Endometrial microvascular endothelial cells (primary cell): ENCODE measurements around the gene ZSCAN29. TPM values are rescaled to one million over a fixed set of nuclear protein-coding genes. Genes with fewer than 3 reads are reported as not detected.

Source experiments
- in situ Hi-C: cut with HindIII; loops from 2 replicates; pipeline ENCODE4 v1.10.0; 2017; ENCODE audit warnings: low sequenced_read_pairs, low pct_unique_long_range_greater_than_20kb; ENCODE audit errors: inconsistent ontology term
- total RNA-seq: library from RNA; depleted of rRNA; stranded (reverse); fragments of >200 nt; gene quantifications from one replicate; pipeline ENCODE4 v1.2.3, GENCODE V29; 2015; ENCODE audit errors: inconsistent ontology term

ZSCAN29 gene
- total RNA-seq, 1 donor from 2014 or later, result 8.6 TPM

DNA sequence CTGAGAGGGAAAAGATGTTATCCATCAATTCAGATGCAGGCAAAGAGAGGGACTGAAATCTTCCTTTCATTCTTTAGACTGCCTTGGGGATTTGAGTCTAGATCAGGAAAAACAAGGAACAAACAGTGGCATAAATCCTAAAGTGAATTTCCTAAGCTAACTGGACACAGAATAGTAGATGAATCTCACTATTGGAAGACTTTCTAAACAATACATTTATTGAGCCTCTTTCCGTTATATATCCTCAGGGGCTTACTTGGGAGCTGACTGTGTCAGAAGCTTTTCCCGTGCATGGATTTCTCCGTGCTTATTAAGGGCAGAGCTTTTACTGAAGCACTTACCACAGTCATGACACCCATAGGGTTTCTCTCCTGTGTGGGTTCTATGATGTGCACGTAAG lies 10.0 kb downstream of the ZSCAN29 start:
- in situ Hi-C loops, result no loop called here

DNA sequence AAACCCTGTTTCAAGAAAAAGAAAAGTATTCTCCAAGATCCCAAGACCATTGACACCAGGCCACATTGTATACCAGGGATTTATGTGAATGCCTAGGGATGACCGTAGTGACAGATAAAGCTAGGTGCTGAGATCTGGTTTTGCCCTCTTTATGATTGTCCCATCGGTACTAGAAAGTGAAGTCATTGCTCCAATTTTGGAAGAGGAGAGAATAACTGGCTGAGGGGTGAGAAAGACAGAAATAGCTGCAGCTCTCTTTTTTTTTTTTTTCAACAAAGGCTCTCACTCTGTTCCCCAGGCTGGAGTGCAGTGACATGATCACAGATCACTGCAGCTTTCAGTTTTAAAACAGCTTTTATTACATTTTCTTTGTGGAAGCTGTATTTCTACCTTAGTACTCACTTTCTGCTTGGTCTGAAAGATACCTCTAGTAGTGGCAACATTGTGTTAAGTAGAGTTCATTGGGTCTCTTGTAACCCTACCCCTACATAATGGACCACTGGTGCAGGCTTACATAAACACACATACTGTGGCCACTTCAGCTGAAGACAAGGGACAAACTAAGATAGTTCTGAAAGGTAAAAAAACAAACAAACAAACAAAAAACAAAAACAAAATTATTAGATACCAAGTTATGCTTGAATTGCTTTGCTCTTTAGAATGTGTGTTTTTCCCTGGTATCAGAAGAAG lies 18.0 kb downstream of the ZSCAN29 start:
- in situ Hi-C loops, result no loop called here

DNA sequence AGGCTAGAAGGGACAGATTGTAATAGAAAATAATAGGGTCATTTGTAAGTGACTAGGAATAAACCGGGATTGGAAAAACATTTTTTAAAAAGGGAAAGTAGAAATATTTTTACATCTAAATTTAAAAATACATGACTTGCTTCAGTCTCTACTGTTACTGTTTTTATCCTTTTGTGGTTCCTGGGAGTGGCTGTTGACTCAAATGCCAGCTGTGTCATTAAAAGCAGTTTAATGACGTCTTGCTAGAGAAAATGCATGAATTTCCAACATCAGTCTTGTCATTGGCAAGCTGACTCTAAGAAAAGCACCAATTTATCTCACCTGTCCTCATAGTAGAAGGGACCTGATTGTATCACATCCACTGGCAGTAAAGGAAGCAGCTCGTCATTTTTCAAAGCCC lies 23.7 kb downstream of the ZSCAN29 start:
- in situ Hi-C loops, result no loop called here

DNA sequence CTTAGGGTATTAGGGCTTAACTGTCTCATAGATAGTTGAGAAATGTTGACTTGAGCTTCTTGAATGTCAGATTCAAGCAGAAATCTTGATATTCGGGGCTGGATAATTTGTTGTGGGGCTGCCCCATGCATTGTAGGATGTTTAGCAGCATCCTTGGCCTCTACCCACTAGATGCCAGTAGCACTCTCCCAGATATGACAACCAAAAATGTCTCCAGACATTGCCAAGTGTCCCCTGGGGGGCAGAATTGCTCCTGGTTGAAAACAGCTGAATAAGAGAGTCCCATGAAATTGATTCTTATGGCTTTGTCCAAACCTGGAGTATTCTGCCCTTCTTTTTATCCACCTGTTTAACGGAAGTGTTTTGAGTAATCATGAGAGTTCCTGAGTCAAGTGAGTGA lies 24.5 kb downstream of the ZSCAN29 start:
- in situ Hi-C loops, result no loop called here

DNA sequence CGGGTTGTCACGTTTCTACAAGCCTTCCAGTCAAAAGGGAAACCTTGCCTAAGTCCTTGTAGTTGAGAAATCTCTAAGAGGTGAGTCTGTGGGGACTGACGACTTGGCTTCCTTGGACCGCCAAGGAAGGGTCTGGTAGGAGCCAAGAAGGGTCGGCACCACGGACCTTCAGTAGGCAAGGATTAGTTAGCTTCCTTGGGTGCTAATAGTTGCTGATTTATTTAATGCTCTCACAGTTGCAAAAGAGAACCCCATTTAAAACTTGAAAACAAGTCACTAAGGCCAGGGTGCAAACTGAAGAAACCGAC lies 40.1 kb downstream of the ZSCAN29 start:
- in situ Hi-C loops, result no loop called here

DNA sequence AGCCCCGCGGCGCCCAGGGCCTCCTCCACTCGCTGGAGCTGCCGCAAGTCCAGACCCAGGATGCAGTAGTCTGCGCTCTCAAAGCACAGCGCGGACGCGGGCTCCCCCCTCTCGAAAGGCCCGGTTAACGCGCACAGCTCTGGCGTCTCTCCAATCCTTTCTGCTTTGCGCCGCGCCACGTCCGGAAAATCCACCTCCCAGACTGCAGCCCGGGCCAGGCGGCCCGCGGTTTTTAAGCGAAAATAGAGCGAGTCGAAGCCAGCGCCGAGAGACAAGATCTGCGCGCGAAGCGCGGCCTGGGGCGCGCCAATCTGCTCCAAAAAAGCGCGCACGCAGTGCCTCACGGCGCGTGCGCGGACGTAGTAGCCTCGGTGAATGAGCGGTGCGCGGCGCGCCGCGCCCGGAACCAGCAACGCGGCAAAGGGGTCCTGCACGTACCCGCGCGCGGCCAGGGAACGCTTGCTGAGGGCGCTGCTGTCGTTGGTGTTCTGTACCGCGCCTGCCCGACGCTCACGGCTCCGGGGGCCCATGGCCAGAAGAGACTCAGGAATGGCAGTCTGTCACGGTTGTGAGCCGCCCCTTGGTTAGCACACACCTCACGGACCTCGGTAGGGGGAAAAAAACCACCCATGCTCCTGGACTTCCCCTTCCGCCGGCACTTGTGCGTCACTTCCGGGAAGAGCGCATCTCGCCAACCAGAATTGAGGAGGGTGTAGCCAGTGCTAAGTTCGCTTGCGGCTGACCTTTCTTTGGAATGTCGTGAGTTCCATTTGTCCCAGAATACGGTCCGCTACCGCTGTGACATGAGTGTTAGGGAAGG lies 40.7 kb downstream of the ZSCAN29 start, which contains the start of gene LCMT2:
Gene LCMT2, minus strand, starts transcription at position 614 of the 820 bp plus-strand sequence. Its CDS starts 84 bp downstream, at position 530.
- in situ Hi-C loops, result no loop called here

DNA sequence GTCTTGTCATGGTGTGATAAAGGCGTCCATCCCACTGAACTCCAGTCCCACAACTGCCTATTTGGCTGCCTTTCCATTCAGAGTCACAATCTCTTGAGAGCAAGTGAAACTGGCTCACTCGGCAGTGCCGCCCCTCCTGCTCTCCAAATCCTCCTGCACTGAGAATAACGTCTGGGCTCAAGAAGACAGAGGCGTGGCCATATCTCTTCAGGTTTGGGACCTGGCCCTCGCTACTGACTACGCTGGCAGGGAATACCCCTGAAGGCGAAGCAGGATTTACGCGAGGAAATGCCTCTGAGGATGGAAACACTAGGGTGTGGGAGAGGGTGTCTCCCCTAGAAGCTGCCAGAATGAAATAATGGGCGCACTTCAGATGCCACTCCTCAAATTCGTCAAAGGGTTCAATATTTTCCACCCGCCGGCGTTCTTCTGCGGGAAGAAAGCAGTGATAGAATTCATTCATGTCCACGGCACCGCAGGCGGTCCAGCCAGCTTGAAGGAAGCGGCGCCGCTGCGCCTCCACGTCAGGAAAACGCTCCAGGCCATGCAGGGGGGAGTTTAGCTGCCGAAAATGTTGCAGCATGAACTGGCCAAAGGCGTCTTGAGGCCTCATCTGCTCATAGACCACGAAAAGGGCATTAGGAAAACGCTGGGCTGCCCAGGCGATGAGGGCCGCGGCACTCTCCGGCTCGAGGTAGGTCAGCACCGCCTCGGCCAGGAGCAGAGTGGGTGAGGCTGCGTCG lies 41.5 kb downstream of the ZSCAN29 start:
- in situ Hi-C loops, result no loop called here

DNA sequence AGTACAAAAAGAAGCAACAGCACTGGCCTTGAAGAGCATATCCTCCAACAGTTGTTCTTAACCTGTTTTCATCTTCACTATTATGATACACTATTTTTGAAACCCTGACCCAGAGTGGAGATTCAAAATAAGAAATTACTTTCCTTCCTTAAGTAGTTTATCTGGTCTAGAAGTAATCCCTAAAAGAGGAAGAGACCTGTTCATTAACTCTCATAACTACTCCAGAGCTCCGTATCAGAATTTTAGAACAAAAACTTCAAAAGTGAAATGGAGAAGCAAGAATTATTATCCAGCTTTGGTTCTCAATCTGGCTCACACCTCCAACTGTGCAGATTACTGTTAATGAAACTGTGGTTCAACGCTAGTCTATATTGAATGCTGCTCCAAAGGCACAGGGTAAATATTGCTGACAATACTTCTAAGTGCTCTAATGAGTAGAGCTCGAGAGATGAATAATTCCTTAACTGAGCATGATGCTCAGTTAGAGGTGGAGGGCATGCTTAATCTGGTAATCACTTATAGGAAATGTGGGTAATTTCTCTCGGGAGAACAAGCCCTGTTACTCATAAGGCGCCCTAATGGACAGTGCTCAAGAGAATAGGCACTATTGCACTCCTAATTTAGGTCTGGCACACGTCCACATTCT lies 45.7 kb downstream of the ZSCAN29 start:
- in situ Hi-C loops, result no loop called here

DNA sequence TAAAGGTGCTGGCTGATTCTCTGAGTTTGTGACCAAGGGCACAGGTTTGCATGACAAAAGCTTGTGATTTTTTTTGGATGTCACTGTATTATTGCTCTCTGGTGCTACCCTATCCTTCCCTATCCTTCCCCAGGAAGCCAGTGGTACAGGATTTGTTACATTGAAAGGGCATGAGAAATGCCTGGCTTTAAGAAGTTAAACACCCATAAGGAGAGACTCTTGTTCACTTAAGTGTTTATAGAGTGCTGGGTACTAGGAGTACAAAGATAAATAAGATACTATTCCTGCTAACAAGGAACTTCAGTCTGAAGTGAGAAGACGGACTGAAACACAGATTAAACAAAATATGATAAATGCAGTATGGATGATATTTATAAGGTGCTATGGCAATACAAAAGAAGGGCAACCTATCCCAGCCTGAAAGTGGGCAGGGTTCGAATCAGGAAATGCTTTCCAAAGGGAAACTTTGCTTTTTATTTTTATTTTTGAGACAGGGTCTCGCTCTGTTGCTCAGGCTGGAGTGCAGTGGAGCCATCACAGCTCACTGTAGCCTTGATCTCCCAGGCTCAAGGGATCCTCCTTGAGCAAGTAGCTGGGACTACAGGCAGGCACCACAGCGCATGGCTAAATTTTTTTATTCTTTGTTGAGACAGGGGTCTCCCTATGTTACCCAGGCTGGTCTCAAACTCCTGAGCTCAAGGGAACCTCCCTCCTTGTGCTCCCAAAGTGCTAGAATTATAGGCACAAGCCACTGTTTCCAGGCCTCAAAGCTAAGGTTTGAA lies 51.7 kb downstream of the ZSCAN29 start:
- in situ Hi-C loops, result no loop called here

DNA sequence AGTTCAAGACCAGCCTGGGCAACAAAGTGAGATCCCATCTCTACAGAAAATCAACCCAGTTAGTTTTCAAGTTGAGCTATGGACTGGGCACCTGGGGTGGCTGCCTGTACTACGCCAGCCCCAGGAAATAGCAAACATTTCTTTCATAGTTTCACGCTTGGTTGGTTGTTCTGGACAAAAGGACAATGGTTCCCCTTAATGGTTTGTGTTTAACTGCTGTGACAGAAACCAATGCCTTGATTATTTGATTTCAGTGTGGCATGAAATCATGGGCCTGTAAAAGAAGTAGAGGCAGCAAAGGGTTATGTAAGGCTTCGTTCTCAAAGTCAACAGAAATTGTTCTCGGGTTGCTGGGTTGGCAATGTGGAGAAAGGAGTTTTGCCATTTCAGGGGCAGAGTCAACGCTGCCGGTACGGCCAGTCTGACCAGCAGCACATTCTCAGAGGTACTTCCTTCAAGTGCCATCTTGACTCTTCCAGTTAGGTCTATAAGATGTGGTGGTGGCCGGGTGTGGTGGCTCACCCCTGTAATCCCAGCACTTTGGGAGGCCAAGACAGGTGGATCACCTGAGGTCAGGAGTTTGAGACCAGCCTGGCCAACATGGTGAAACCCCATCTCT lies 53.2 kb downstream of the ZSCAN29 start:
- in situ Hi-C loops, result no loop called here

DNA sequence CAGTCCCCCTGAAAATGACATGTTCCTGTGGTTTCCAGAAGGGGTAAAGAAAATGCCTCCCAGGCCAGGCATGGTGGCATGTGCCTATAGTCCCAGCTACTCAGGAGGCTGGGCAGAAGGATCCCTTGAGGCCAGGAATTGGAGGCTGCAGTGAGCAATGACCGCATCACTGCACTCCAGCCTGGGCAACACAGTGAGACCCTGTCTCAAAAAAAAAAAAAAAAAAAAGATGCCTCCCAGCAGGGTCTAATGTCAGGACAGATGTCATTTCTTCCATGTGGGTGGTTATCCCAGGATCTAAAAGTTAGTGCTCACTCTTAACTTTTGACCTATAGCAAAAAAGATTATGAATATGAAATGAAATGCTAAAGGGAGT lies 53.9 kb downstream of the ZSCAN29 start:
- in situ Hi-C loops, result no loop called here

DNA sequence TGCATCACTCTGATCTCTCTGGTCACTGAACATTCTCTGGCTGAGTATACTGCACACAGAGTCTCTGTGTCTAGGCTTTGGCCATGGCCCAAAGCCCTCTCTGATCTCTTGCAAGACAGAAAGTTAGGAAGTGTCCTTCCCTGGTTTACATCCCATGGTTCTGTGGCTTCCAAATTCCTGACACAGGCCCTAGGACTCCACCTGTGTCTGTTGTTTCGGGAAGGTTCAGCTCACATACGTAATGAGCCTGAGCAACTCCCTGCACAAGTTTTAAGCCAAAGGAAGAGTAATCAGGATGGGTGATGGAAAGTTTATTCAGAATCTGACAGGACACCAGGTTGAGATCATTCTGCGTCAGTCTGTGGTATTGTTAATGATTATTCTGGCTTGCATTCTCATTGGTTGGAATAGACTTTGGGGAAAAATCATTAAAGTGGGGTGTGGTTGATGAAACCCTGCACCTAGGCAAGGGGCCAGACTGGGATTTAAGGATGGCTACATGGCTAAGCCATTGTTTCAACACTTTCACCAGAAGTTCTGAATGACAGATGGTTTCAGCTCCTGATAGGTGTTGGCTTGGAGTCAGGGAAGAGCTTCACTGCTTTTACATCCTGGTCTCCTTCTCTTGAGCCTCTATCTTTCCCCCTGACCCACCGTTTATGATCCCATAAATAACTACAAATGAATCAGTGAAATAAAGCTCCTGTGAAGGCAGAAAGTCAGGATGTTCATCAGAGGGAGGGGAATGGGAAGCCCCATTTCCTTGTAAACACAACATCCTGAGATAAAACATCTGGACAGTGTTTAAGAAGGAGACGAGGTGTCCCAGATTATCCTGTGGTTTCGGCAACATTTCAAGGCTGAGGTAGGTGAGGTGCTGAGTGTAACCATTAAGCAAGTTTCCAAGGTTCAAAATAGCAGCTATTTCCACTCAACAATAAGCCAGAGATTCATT lies 54.5 kb downstream of the ZSCAN29 start:
- in situ Hi-C loops, result no loop called here

DNA sequence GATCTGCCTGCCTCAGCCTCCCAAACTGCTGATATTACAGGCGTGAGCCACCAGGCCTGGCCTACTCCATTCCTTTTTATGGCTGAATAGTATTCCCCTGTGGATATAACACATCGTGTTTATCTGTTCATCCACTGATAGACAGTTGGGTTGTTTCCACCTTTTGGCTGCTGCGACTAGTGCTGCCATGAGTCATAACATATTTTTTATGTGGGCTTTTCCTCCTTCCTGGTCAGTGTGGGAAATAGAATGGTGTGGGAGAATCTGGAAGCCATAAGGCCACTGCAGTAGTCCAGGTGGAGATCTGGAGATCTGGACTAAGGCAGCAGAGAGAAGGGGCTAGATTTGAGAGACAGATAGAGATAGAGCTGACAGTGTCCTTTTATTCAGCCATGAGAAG lies 56.7 kb downstream of the ZSCAN29 start:
- in situ Hi-C loops, result no loop called here

DNA sequence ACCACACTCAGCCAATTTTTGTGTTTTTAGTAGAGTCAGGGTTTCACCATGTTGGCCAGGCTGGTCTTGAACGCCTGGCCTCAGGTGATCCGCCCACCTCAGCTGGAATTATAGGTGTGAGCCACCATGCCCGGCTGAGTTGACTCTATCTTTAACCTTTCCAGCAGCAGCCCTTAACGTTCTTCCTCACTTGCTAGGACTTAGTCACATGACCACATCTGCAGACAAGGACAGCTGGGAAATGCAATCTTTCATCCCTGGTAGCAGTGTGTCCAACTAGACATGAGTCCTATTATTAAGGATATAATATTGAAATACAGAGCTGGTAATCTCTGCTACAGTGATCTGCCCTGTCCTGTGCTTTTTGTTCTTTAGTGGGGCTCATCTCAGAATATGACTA lies 58.5 kb downstream of the ZSCAN29 start:
- in situ Hi-C loops, result no loop called here
